Gastrocnemius medialis (tissue), 4 donors: ENCODE data around the gene OR2A1.
"Not testable (repeated sequence)": the region's sequence is repeated elsewhere in the genome, so short reads cannot be mapped to it uniquely, and the experiment has no call there.

Experiments
- POLR2A ChIP-seq, 2 donors: fragments of 450-650 bp; IDR thresholded peaks; one replicate each; pipeline ENCODE4 v1.6.1; 2017; ENCODE audit warnings: antibody characterized with exemption in 2 of 2, mild to moderate bottlenecking in 2 of 2, moderate library complexity in 2 of 2
- TF ChIP-seq, protein P1 (sequence below), 5 experiments: fragments of 450-650 bp in 3 of 5; fragments of 200-600 bp in 2 of 5; sonication (generic) in 2 of 5; IDR thresholded peaks in 4 of 5; conservative IDR thresholded peaks in 1 of 5; 1 replicate in 4 of 5; 2 replicates in 1 of 5; pipeline ENCODE4 v1.5.1; 2016 to 2019; ENCODE audit warnings: antibody characterized with exemption in 5 of 5, mild to moderate bottlenecking in 3 of 5, moderate library complexity in 3 of 5

DNA sequence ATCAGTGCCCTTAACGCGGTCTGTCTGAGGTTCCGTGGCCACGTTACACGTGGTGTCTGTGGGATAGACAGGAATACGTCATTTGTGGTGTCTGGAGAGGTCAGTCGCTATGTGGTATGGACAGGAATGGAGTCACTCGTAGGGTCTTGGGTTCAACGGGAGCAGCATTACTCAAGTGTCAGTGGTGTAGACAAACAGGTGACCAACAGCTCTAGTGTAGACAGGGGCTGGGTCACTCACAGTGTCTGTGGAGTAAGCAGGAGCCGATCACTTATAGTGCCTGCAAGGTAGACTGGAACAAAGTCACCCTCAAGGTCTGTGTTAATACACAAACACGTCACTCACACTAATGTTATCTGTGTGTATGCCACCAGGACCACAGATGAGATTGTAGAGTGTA lies 44.6 kb downstream of the OR2A1 start:
- TF ChIP-seq, protein P1, sequence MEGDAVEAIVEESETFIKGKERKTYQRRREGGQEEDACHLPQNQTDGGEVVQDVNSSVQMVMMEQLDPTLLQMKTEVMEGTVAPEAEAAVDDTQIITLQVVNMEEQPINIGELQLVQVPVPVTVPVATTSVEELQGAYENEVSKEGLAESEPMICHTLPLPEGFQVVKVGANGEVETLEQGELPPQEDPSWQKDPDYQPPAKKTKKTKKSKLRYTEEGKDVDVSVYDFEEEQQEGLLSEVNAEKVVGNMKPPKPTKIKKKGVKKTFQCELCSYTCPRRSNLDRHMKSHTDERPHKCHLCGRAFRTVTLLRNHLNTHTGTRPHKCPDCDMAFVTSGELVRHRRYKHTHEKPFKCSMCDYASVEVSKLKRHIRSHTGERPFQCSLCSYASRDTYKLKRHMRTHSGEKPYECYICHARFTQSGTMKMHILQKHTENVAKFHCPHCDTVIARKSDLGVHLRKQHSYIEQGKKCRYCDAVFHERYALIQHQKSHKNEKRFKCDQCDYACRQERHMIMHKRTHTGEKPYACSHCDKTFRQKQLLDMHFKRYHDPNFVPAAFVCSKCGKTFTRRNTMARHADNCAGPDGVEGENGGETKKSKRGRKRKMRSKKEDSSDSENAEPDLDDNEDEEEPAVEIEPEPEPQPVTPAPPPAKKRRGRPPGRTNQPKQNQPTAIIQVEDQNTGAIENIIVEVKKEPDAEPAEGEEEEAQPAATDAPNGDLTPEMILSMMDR (IDR thresholded peaks at IDR 0.05 in 4 of 5, conservative IDR thresholded peaks at IDR 0.05 in 1 of 5): not testable (repeated sequence)
- TF ChIP-seq POLR2A (IDR thresholded peaks at IDR 0.05): not testable (repeated sequence)
